ENCODE results near the gene SNX25. TPM values are rescaled to one million over a fixed set of nuclear protein-coding genes. Genes with fewer than 3 reads are reported as not detected.

Gene SNX25
- total and polyA plus RNA-seq, 2 donors (not counting 1 experiment from before 2014, with no cell fraction given) = 11.1 to 32.9 TPM

GRCh38 chr4:185399466-185399865 lies 190.1 kb downstream of the SNX25 start:
- H3K27me3 ChIP-seq (ENCODE audit: control insufficient read depth, insufficient read depth, low read length) = no peaks in the 10 kb centered on the region
- no peaks in the 10 kb centered on the region for H3K79me2 ChIP-seq (ENCODE audit: control insufficient read depth, insufficient read depth, low read length)
- peaks cover 6% of the 10 kb centered on the region for H3K4me1 ChIP-seq (ENCODE audit: control insufficient read depth, extremely low read depth, insufficient read depth, low read length)
- DNase-seq (ENCODE audit: low read depth in 2 of 2) = no peak
- H3K9ac ChIP-seq (ENCODE audit: insufficient read depth, low read length) = no peak overlapping the region
- H3K4me3 ChIP-seq (replicated peaks in 1 of 4; ENCODE audit: control extremely low read depth in 1 of 4, insufficient read depth in 1 of 4, low read depth in 3 of 4, low read length in 4 of 4) = no peak overlapping the region
- TF ChIP-seq EZH2 (IDR thresholded peaks at IDR 0.05; ENCODE audit: low read length, missing control alignments) = no peak
- no peak for TF ChIP-seq CTCF (conservative IDR thresholded peaks at IDR 0.05 in 1 of 2, IDR thresholded peaks at IDR 0.05 in 1 of 2; ENCODE audit: low read depth in 1 of 2, low read length in 2 of 2)
- no peaks in the 10 kb centered on the region for H4K20me1 ChIP-seq (ENCODE audit: control insufficient read depth, extremely low read depth, insufficient read depth, low read length)
- H2AFZ ChIP-seq (ENCODE audit: low read length) = no peak overlapping the region
- no peaks in the 10 kb centered on the region for H3K36me3 ChIP-seq (ENCODE audit: control insufficient read depth, insufficient read depth, low read length)
- no peak overlapping the region for H3K4me2 ChIP-seq (ENCODE audit: extremely low read depth, insufficient read depth, low read length)
- H3K9me3 ChIP-seq (ENCODE audit: control insufficient read depth, insufficient read depth, low read depth, low read length) = no peaks in the 10 kb centered on the region
- no peak overlapping the region for H3K27ac ChIP-seq (ENCODE audit: insufficient read depth, low read length)

DNA sequence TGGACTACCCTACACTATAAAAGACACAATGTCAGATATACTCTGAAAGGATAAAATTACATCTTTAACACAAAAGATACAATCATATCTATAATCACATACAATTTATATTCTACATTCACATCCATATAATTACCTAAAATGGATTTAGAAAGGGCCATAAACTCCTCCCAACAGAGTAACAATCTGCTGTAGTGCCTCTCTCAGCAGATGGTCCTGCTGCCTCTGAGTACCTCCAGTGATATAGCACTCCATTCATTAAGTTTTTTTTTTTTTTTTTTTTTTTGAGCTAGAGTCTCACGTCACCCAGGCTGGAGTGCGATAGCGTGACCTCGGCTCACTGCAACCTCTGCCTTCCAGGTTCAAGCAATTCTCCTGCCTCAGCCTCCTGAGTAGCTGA lies 194.6 kb downstream of the SNX25 start:
- no peak overlapping the region for H3K4me2 ChIP-seq (ENCODE audit: extremely low read depth, insufficient read depth, low read length)
- H3K9me3 ChIP-seq (ENCODE audit: control insufficient read depth, insufficient read depth, low read depth, low read length) = no peaks in the 10 kb centered on the region
- TF ChIP-seq EZH2 (IDR thresholded peaks at IDR 0.05; ENCODE audit: low read length, missing control alignments) (no peak), CTCF (conservative IDR thresholded peaks at IDR 0.05 in 1 of 2, IDR thresholded peaks at IDR 0.05 in 1 of 2; ENCODE audit: low read depth in 1 of 2, low read length in 2 of 2) (no peak)
- H3K36me3 ChIP-seq (ENCODE audit: control insufficient read depth, insufficient read depth, low read length) = no peaks in the 10 kb centered on the region
- H4K20me1 ChIP-seq (ENCODE audit: control insufficient read depth, extremely low read depth, insufficient read depth, low read length) = no peaks in the 10 kb centered on the region
- H3K27ac ChIP-seq (ENCODE audit: insufficient read depth, low read length) = no peak overlapping the region
- no peaks in the 10 kb centered on the region for H3K27me3 ChIP-seq (ENCODE audit: control insufficient read depth, insufficient read depth, low read length)
- no peak overlapping the region for H3K9ac ChIP-seq (ENCODE audit: insufficient read depth, low read length)
- H3K4me3 ChIP-seq (replicated peaks in 1 of 4; ENCODE audit: control extremely low read depth in 1 of 4, insufficient read depth in 1 of 4, low read depth in 3 of 4, low read length in 4 of 4) = no peak overlapping the region
- H3K4me1 ChIP-seq (ENCODE audit: control insufficient read depth, extremely low read depth, insufficient read depth, low read length) = no peaks in the 10 kb centered on the region
- DNase-seq (ENCODE audit: low read depth in 2 of 2) = no peak
- H3K79me2 ChIP-seq (ENCODE audit: control insufficient read depth, insufficient read depth, low read length) = no peaks in the 10 kb centered on the region
- no peak overlapping the region for H2AFZ ChIP-seq (ENCODE audit: low read length)

DNA sequence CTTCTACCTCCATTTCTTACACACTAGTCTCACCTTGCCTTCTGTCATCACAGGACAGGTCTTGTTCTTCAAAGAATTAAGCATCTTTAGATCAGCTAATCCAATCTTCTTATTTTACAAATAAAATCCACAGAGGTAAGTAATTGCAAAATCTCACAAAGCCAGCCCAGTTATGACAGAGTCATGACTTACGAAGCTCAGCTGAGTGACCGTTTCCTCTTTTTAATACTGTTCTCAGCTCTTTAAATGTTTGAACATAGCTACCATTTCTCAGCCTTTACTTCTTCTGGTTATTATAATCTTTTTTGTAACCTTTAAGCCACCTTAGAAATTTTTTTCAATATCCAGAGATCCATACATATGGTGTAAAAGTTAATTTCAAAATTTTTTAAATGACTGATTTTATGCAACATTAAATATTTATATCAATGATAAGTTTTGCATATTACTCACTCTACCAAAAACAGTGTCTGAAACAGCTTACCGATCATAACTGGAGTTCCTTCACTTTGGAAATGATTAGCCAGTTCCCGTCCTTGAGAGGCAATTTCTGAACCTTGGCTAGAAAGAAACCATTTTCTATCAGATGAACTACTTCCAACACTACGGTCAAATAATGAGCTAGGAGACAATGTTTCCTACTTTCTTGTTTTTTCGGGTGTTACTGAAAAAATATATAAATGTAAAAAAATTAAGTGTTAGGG lies 196.1 kb downstream of the SNX25 start:
- no peaks in the 10 kb centered on the region for H3K36me3 ChIP-seq (ENCODE audit: control insufficient read depth, insufficient read depth, low read length)
- H3K4me1 ChIP-seq (ENCODE audit: control insufficient read depth, extremely low read depth, insufficient read depth, low read length) = no peaks in the 10 kb centered on the region
- H3K9me3 ChIP-seq (ENCODE audit: control insufficient read depth, insufficient read depth, low read depth, low read length) = no peaks in the 10 kb centered on the region
- no peak overlapping the region for H3K4me3 ChIP-seq (replicated peaks in 1 of 4; ENCODE audit: control extremely low read depth in 1 of 4, insufficient read depth in 1 of 4, low read depth in 3 of 4, low read length in 4 of 4)
- no peak for TF ChIP-seq CTCF (conservative IDR thresholded peaks at IDR 0.05 in 1 of 2, IDR thresholded peaks at IDR 0.05 in 1 of 2; ENCODE audit: low read depth in 1 of 2, low read length in 2 of 2)
- no peak for TF ChIP-seq EZH2 (IDR thresholded peaks at IDR 0.05; ENCODE audit: low read length, missing control alignments)
- H3K4me2 ChIP-seq (ENCODE audit: extremely low read depth, insufficient read depth, low read length) = no peak overlapping the region
- H3K27ac ChIP-seq (ENCODE audit: insufficient read depth, low read length) = no peak overlapping the region
- H2AFZ ChIP-seq (ENCODE audit: low read length) = no peak overlapping the region
- H3K9ac ChIP-seq (ENCODE audit: insufficient read depth, low read length) = no peak overlapping the region
- no peaks in the 10 kb centered on the region for H3K79me2 ChIP-seq (ENCODE audit: control insufficient read depth, insufficient read depth, low read length)
- no peak for DNase-seq (ENCODE audit: low read depth in 2 of 2)
- H3K27me3 ChIP-seq (ENCODE audit: control insufficient read depth, insufficient read depth, low read length) = no peaks in the 10 kb centered on the region
- no peaks in the 10 kb centered on the region for H4K20me1 ChIP-seq (ENCODE audit: control insufficient read depth, extremely low read depth, insufficient read depth, low read length)
